SK-N-SH treated with all-trans-retinoic acid at 6 μM for 48 hours (cell line): Measurements from ENCODE around the gene ARL15.

Experiments
- ATAC-seq: fragments of 200-7000 bp; cut with Tn5 transposase; 3 replicates; pipeline ENCODE4 v1.9.1; 2020; ENCODE audit warnings: mild to moderate bottlenecking, moderate library complexity
- ARNTL ChIP-seq: fragments of 450-650 bp; formaldehyde crosslinking; IDR thresholded peaks from 2 replicates; pipeline ENCODE4 v1.5.0; 2020; ENCODE audit warnings: low read depth, mild to moderate bottlenecking, moderate library complexity, borderline replicate concordance
- BACH2 ChIP-seq: fragments of 250-450 bp; sonication (Bioruptor Pico); IDR thresholded peaks from 2 replicates; pipeline ENCODE4 v1.9.0; 2021; ENCODE audit warnings: mild to moderate bottlenecking, borderline replicate concordance
- CREB5 ChIP-seq: fragments of 250-450 bp; sonication (Bioruptor Pico); IDR thresholded peaks from 2 replicates; pipeline ENCODE4 v1.5.1; 2020; ENCODE audit warnings: low read depth, mild to moderate bottlenecking, moderate library complexity
- CSDC2 ChIP-seq: fragments of 250-450 bp; sonication (Bioruptor Pico); IDR thresholded peaks from 2 replicates; pipeline ENCODE4 v1.5.0; 2020; ENCODE audit warnings: mild to moderate bottlenecking, moderate library complexity
- GLIS3 ChIP-seq: fragments of 250-450 bp; sonication (Bioruptor Pico); IDR thresholded peaks from 2 replicates; pipeline ENCODE4 v1.5.0; 2020; ENCODE audit warnings: mild to moderate bottlenecking, moderate library complexity
- ISL1 ChIP-seq: fragments of 250-450 bp; sonication (Bioruptor Pico); IDR thresholded peaks from 2 replicates; pipeline ENCODE4 v2.1.2; 2022; ENCODE audit warnings: mild to moderate bottlenecking, moderate library complexity
- SNAI2 ChIP-seq: fragments of 250-450 bp; sonication (Bioruptor Pico); IDR thresholded peaks from 2 replicates; pipeline ENCODE4 v1.5.0; 2020; ENCODE audit warnings: mild to moderate bottlenecking, moderate library complexity
- TCF4 ChIP-seq: fragments of 250-450 bp; sonication (Bioruptor Pico); IDR thresholded peaks from 2 replicates; pipeline ENCODE4 v1.8.0; 2021; ENCODE audit warnings: mild to moderate bottlenecking, moderate library complexity, borderline replicate concordance
- TOX ChIP-seq: fragments of 250-450 bp; sonication (Bioruptor Pico); IDR thresholded peaks from 2 replicates; pipeline ENCODE4 v1.8.0; 2021; ENCODE audit warnings: mild to moderate bottlenecking, moderate library complexity, borderline replicate concordance
- TSHZ2 ChIP-seq: fragments of 250-450 bp; sonication (Bioruptor Pico); IDR thresholded peaks from 2 replicates; pipeline ENCODE4 v1.5.0; 2020; ENCODE audit warnings: mild to moderate bottlenecking, moderate library complexity
- ZC3H10 ChIP-seq: fragments of 250-450 bp; sonication (Bioruptor Pico); IDR thresholded peaks from 2 replicates; pipeline ENCODE4 v1.5.1; 2021; ENCODE audit warnings: mild to moderate bottlenecking, moderate library complexity
- ZFP3 ChIP-seq: fragments of 250-450 bp; sonication (Bioruptor Pico); IDR thresholded peaks from 2 replicates; pipeline ENCODE4 v1.5.0; 2020; ENCODE audit warnings: mild to moderate bottlenecking, moderate library complexity
- ZFP30 ChIP-seq: fragments of 450-650 bp; formaldehyde crosslinking; IDR thresholded peaks from 2 replicates; pipeline ENCODE4 v1.5.0; 2022; ENCODE audit warnings: mild to moderate bottlenecking, moderate library complexity
- ZNF70 ChIP-seq: fragments of 450-650 bp; formaldehyde crosslinking; IDR thresholded peaks from 2 replicates; pipeline ENCODE4 v1.5.0; 2020; ENCODE audit warnings: mild to moderate bottlenecking, moderate library complexity
- ZNF8 ChIP-seq: fragments of 450-650 bp; formaldehyde crosslinking; IDR thresholded peaks from 2 replicates; pipeline ENCODE4 v1.5.0; 2020; ENCODE audit warnings: mild to moderate bottlenecking, moderate library complexity
- TF ChIP-seq, protein P1 (sequence below): fragments of 250-450 bp; sonication (Bioruptor Pico); IDR thresholded peaks from 2 replicates; pipeline ENCODE4 v1.8.0; 2020; ENCODE audit warnings: mild to moderate bottlenecking, moderate library complexity, borderline replicate concordance
- TF ChIP-seq, protein P2 (sequence below): fragments of 250-450 bp; sonication (Bioruptor Pico); IDR thresholded peaks from 2 replicates; pipeline ENCODE4 v1.5.1; 2021; ENCODE audit warnings: mild to moderate bottlenecking, moderate library complexity

The ARL15 gene

DNA sequence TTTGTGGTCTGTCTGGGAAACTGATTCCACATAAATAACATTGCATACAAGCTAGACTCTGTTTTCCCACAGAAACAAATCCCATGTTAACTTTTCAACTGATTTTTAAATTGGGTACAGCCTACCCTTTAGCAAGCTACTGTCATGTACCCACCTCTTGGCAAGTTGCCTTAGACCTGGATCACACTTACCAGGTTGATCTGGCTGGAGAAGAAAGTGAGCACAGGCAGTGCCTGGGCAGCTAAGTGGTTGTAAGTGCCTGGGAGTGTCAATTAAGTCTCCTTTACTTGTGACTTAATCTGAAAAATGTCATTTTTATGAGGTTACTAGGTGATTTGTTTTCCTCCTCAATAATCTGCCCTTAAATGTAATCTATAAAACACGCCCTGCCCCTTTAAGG lies 336.4 kb downstream of the ARL15 start (continued):
- no peak for TF ChIP-seq TSHZ2 (CRISPR knock-in tag)
- TF ChIP-seq, protein P1, sequence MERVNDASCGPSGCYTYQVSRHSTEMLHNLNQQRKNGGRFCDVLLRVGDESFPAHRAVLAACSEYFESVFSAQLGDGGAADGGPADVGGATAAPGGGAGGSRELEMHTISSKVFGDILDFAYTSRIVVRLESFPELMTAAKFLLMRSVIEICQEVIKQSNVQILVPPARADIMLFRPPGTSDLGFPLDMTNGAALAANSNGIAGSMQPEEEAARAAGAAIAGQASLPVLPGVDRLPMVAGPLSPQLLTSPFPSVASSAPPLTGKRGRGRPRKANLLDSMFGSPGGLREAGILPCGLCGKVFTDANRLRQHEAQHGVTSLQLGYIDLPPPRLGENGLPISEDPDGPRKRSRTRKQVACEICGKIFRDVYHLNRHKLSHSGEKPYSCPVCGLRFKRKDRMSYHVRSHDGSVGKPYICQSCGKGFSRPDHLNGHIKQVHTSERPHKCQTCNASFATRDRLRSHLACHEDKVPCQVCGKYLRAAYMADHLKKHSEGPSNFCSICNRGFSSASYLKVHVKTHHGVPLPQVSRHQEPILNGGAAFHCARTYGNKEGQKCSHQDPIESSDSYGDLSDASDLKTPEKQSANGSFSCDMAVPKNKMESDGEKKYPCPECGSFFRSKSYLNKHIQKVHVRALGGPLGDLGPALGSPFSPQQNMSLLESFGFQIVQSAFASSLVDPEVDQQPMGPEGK (CRISPR knock-in tag): no peak
- TF ChIP-seq ARNTL (CRISPR knock-in tag): no peak
- TF ChIP-seq, all 23 proteins: peak for 0

GRCh38 chr5:53972314-53972713 lies 338.1 kb downstream of the ARL15 start:
- ATAC-seq: no peak
- TF ChIP-seq ZC3H10 (CRISPR knock-in tag): no peak
- no peak for TF ChIP-seq ZFP3
- TF ChIP-seq ISL1 (CRISPR knock-in tag): no peak
- TF ChIP-seq SNAI2 (CRISPR knock-in tag): no peak
- TF ChIP-seq TCF4 (CRISPR knock-in tag): no peak
- TF ChIP-seq GLIS3 (CRISPR knock-in tag): no peak

DNA sequence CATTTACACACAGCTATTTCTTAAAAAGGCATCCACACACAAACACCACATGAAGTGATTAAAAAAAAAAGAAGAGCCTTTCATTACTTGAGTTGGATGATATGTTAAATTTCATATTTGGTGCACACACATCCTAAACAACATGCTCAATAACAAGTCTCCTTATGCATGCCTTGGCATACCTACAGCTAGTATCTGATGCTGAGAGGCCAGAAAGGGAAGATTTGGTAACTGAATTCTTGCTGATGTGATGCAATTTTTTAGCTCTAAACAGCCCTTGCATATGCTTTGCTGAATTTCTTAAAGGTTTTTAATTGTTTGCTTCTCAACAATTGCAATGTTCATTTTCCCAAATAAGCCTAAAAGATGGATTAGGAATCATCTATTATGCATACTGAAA lies 338.8 kb downstream of the ARL15 start:
- no peak for ATAC-seq
- no peak for TF ChIP-seq GLIS3 (CRISPR knock-in tag)
- no peak for TF ChIP-seq SNAI2 (CRISPR knock-in tag)
- no peak for TF ChIP-seq ISL1 (CRISPR knock-in tag)
- no peak for TF ChIP-seq CREB5 (CRISPR knock-in tag)
- no peak for TF ChIP-seq ZNF8
- TF ChIP-seq ZFP30 (CRISPR knock-in tag): no peak
- TF ChIP-seq CSDC2 (CRISPR knock-in tag): no peak
- TF ChIP-seq, protein P1 (CRISPR knock-in tag): no peak
- TF ChIP-seq TSHZ2 (CRISPR knock-in tag): no peak
- no peak for TF ChIP-seq ZNF70 (CRISPR knock-in tag)
- TF ChIP-seq TCF4 (CRISPR knock-in tag): no peak
- TF ChIP-seq ZC3H10 (CRISPR knock-in tag): no peak
- TF ChIP-seq BACH2: no peak
- TF ChIP-seq TOX: no peak
- TF ChIP-seq, protein P2, sequence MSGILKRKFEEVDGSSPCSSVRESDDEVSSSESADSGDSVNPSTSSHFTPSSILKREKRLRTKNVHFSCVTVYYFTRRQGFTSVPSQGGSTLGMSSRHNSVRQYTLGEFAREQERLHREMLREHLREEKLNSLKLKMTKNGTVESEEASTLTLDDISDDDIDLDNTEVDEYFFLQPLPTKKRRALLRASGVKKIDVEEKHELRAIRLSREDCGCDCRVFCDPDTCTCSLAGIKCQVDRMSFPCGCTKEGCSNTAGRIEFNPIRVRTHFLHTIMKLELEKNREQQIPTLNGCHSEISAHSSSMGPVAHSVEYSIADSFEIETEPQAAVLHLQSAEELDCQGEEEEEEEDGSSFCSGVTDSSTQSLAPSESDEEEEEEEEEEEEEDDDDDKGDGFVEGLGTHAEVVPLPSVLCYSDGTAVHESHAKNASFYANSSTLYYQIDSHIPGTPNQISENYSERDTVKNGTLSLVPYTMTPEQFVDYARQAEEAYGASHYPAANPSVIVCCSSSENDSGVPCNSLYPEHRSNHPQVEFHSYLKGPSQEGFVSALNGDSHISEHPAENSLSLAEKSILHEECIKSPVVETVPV (CRISPR knock-in tag): no peak
